Measurements from ENCODE around the gene ABHD15. TPM values are rescaled to one million over a fixed set of nuclear protein-coding genes. Genes with fewer than 3 reads are reported as not detected.

ABHD15 gene
- total and polyA plus RNA-seq, 9 of the 15 experiments (the other 6 are each of a cell fraction or from before 2014, with no cell fraction given), result 0.85 to 4.2 (median 2.1) TPM

DNA sequence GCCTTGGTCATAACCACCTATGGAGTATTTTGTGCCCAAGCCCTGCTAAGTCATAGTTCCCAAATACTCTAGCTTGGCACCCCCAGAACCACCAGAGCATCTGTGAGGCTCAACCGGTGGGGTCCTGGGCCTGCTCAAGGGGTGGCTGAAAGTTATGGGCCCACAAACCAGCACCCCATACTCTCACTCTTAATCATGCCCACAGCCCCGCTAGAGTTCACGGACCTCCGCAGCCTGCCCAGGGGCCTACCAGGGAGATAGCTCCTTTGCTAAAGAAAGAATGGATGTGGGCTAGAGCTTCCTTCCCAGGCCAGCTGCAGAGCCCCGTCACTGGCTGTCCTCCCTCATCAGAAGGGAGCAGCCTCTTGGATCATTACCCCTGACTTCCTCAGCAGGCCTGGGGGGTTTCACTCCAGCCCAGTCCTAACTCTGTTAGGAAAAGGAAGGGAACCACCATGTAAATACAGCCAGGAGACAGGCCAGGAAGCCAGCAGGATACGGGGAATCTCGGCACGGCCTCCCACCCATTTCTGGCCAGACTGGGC is 21.3 kb upstream of the ABHD15 start (continued):
- TF ChIP-seq, protein P1, sequence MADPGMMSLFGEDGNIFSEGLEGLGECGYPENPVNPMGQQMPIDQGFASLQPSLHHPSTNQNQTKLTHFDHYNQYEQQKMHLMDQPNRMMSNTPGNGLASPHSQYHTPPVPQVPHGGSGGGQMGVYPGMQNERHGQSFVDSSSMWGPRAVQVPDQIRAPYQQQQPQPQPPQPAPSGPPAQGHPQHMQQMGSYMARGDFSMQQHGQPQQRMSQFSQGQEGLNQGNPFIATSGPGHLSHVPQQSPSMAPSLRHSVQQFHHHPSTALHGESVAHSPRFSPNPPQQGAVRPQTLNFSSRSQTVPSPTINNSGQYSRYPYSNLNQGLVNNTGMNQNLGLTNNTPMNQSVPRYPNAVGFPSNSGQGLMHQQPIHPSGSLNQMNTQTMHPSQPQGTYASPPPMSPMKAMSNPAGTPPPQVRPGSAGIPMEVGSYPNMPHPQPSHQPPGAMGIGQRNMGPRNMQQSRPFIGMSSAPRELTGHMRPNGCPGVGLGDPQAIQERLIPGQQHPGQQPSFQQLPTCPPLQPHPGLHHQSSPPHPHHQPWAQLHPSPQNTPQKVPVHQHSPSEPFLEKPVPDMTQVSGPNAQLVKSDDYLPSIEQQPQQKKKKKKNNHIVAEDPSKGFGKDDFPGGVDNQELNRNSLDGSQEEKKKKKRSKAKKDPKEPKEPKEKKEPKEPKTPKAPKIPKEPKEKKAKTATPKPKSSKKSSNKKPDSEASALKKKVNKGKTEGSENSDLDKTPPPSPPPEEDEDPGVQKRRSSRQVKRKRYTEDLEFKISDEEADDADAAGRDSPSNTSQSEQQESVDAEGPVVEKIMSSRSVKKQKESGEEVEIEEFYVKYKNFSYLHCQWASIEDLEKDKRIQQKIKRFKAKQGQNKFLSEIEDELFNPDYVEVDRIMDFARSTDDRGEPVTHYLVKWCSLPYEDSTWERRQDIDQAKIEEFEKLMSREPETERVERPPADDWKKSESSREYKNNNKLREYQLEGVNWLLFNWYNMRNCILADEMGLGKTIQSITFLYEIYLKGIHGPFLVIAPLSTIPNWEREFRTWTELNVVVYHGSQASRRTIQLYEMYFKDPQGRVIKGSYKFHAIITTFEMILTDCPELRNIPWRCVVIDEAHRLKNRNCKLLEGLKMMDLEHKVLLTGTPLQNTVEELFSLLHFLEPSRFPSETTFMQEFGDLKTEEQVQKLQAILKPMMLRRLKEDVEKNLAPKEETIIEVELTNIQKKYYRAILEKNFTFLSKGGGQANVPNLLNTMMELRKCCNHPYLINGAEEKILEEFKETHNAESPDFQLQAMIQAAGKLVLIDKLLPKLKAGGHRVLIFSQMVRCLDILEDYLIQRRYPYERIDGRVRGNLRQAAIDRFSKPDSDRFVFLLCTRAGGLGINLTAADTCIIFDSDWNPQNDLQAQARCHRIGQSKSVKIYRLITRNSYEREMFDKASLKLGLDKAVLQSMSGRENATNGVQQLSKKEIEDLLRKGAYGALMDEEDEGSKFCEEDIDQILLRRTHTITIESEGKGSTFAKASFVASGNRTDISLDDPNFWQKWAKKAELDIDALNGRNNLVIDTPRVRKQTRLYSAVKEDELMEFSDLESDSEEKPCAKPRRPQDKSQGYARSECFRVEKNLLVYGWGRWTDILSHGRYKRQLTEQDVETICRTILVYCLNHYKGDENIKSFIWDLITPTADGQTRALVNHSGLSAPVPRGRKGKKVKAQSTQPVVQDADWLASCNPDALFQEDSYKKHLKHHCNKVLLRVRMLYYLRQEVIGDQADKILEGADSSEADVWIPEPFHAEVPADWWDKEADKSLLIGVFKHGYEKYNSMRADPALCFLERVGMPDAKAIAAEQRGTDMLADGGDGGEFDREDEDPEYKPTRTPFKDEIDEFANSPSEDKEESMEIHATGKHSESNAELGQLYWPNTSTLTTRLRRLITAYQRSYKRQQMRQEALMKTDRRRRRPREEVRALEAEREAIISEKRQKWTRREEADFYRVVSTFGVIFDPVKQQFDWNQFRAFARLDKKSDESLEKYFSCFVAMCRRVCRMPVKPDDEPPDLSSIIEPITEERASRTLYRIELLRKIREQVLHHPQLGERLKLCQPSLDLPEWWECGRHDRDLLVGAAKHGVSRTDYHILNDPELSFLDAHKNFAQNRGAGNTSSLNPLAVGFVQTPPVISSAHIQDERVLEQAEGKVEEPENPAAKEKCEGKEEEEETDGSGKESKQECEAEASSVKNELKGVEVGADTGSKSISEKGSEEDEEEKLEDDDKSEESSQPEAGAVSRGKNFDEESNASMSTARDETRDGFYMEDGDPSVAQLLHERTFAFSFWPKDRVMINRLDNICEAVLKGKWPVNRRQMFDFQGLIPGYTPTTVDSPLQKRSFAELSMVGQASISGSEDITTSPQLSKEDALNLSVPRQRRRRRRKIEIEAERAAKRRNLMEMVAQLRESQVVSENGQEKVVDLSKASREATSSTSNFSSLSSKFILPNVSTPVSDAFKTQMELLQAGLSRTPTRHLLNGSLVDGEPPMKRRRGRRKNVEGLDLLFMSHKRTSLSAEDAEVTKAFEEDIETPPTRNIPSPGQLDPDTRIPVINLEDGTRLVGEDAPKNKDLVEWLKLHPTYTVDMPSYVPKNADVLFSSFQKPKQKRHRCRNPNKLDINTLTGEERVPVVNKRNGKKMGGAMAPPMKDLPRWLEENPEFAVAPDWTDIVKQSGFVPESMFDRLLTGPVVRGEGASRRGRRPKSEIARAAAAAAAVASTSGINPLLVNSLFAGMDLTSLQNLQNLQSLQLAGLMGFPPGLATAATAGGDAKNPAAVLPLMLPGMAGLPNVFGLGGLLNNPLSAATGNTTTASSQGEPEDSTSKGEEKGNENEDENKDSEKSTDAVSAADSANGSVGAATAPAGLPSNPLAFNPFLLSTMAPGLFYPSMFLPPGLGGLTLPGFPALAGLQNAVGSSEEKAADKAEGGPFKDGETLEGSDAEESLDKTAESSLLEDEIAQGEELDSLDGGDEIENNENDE (IDR thresholded peaks at IDR 0.05; ENCODE audit: low read depth, low read length), result no peak
- no peak for TF ChIP-seq RBM22 (IDR thresholded peaks at IDR 0.05; ENCODE audit: low read depth, low read length, poor library complexity, severe bottlenecking)
- no peak for TF ChIP-seq GABPB1 (CRISPR knock-in tag; IDR thresholded peaks at IDR 0.05)
- no peak for TF ChIP-seq ZC3H11A (IDR thresholded peaks at IDR 0.05; ENCODE audit: low read depth, low read length)
- TF ChIP-seq, protein P2, sequence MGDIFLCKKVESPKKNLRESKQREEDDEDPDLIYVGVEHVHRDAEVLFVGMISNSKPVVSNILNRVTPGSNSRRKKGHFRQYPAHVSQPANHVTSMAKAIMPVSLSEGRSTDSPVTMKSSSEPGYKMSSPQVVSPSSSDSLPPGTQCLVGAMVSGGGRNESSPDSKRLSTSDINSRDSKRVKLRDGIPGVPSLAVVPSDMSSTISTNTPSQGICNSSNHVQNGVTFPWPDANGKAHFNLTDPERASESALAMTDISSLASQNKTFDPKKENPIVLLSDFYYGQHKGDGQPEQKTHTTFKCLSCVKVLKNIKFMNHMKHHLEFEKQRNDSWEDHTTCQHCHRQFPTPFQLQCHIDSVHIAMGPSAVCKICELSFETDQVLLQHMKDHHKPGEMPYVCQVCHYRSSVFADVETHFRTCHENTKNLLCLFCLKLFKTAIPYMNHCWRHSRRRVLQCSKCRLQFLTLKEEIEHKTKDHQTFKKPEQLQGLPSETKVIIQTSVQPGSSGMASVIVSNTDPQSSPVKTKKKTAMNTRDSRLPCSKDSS (IDR thresholded peaks at IDR 0.05; ENCODE audit: low read depth, partially characterized antibody), result no peak
- TF ChIP-seq HIVEP1 (CRISPR knock-in tag; IDR thresholded peaks at IDR 0.05), result no peak
- TF ChIP-seq, protein P3, sequence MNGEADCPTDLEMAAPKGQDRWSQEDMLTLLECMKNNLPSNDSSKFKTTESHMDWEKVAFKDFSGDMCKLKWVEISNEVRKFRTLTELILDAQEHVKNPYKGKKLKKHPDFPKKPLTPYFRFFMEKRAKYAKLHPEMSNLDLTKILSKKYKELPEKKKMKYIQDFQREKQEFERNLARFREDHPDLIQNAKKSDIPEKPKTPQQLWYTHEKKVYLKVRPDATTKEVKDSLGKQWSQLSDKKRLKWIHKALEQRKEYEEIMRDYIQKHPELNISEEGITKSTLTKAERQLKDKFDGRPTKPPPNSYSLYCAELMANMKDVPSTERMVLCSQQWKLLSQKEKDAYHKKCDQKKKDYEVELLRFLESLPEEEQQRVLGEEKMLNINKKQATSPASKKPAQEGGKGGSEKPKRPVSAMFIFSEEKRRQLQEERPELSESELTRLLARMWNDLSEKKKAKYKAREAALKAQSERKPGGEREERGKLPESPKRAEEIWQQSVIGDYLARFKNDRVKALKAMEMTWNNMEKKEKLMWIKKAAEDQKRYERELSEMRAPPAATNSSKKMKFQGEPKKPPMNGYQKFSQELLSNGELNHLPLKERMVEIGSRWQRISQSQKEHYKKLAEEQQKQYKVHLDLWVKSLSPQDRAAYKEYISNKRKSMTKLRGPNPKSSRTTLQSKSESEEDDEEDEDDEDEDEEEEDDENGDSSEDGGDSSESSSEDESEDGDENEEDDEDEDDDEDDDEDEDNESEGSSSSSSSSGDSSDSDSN (IDR thresholded peaks at IDR 0.05; ENCODE audit: borderline replicate concordance in 1 of 2, low read depth in 2 of 2, low read length in 2 of 2), result no peak
- TF ChIP-seq MAFF (IDR thresholded peaks at IDR 0.05; ENCODE audit: low read length), result no peak
- no peak for TF ChIP-seq ZNF143 (CRISPR knock-in tag; IDR thresholded peaks at IDR 0.05)
